Measurements from ENCODE around the gene RETN.
"Not testable (repeated sequence)": the region's sequence is repeated elsewhere in the genome, so short reads cannot be mapped to it uniquely, and the experiment has no call there.

RETN gene

GRCh38 chr19:7637374-7638256, 31.2 kb upstream of the RETN start:
- no peak for DNase-seq (ENCODE audit: low read depth)

- no peak for DNase-seq (ENCODE audit: low read depth)
Measured at GRCh38 chr19:7638802-7639465, 29.9 kb upstream of the RETN start.

- no peak for DNase-seq (ENCODE audit: low read depth)
Measured at GRCh38 chr19:7639863-7640348, 28.9 kb upstream of the RETN start.

- DNase-seq (ENCODE audit: low read depth), result no peak
Measured at GRCh38 chr19:7640803-7641202, 28.0 kb upstream of the RETN start.

- no peak for DNase-seq (ENCODE audit: low read depth)
Measured at GRCh38 chr19:7641290-7642276, 27.3 kb upstream of the RETN start.

GRCh38 chr19:7642295-7643030, 26.4 kb upstream of the RETN start:
- no peak for DNase-seq (ENCODE audit: low read depth)

GRCh38 chr19:7643031-7643415, 25.8 kb upstream of the RETN start:
- no peak for DNase-seq (ENCODE audit: low read depth)

GRCh38 chr19:7643629-7644549, 25.0 kb upstream of the RETN start:
- DNase-seq (ENCODE audit: low read depth), result not testable (repeated sequence)

- no peak for DNase-seq (ENCODE audit: low read depth)
Measured at GRCh38 chr19:7644550-7644877, 24.3 kb upstream of the RETN start.

GRCh38 chr19:7645163-7645562, 23.7 kb upstream of the RETN start:
- no peak for DNase-seq (ENCODE audit: low read depth)

GRCh38 chr19:7645656-7646425, 23.0 kb upstream of the RETN start:
- DNase-seq (ENCODE audit: low read depth), result no peak

GRCh38 chr19:7646426-7646700, 22.5 kb upstream of the RETN start:
- no peak for DNase-seq (ENCODE audit: low read depth)

- DNase-seq (ENCODE audit: low read depth), result no peak
Measured at GRCh38 chr19:7647156-7647555, 21.7 kb upstream of the RETN start.

GRCh38 chr19:7648265-7649014, 20.4 kb upstream of the RETN start:
- no peak for DNase-seq (ENCODE audit: low read depth)

GRCh38 chr19:7650148-7650547, 18.7 kb upstream of the RETN start:
- no peak for DNase-seq (ENCODE audit: low read depth)

GRCh38 chr19:7652061-7652641, 16.7 kb upstream of the RETN start:
- DNase-seq (ENCODE audit: low read depth), result peak; percentile 72

- no peak for DNase-seq (ENCODE audit: low read depth)
Measured at GRCh38 chr19:7654401-7654800, 14.4 kb upstream of the RETN start.

GRCh38 chr19:7655581-7655980, 13.3 kb upstream of the RETN start:
- no peak for DNase-seq (ENCODE audit: low read depth)
